ENCODE results near the gene SUGP1.

The SUGP1 gene

GRCh38 chr19:19327672-19328071 lies 7.4 kb upstream of the SUGP1 start:
- no peak overlapping the region for H3K4me3 ChIP-seq (ENCODE audit: insufficient read depth, low read depth, low read length, poor library complexity, severe bottlenecking)
- no peaks in the 10 kb centered on the region for H3K9me3 ChIP-seq (ENCODE audit: control insufficient read depth, low read length)
- H3K27ac ChIP-seq (ENCODE audit: insufficient read depth, low read length, poor library complexity, severe bottlenecking): no peak overlapping the region
- H3K4me1 ChIP-seq (ENCODE audit: control insufficient read depth, insufficient read depth, low read length, poor library complexity, severe bottlenecking): peaks cover 3% of the 10 kb centered on the region
- no peaks in the 10 kb centered on the region for H3K27me3 ChIP-seq (replicated peaks; ENCODE audit: control insufficient read depth, insufficient read depth, low read length, poor library complexity, severe bottlenecking)
- no peak for DNase-seq
- H3K36me3 ChIP-seq (ENCODE audit: control insufficient read depth, insufficient read depth, low read length): peaks cover 40% of the 10 kb centered on the region

GRCh38 chr19:19324059-19324770 lies 3.9 kb upstream of the SUGP1 start:
- Histone ChIP-seq H3K4me3 (ENCODE audit: insufficient read depth, low read depth, low read length, poor library complexity, severe bottlenecking) (no peak overlapping the region), H3K36me3 (ENCODE audit: control insufficient read depth, insufficient read depth, low read length) (peaks cover 28% of the 10 kb centered on the region), H3K9me3 (ENCODE audit: control insufficient read depth, low read length) (no peaks in the 10 kb centered on the region), H3K27ac (ENCODE audit: insufficient read depth, low read length, poor library complexity, severe bottlenecking) (no peak overlapping the region), H3K27me3 (replicated peaks; ENCODE audit: control insufficient read depth, insufficient read depth, low read length, poor library complexity, severe bottlenecking) (no peaks in the 10 kb centered on the region), H3K4me1 (ENCODE audit: control insufficient read depth, insufficient read depth, low read length, poor library complexity, severe bottlenecking) (peaks cover 21% of the 10 kb centered on the region)
- no peak for DNase-seq

- no peaks in the 10 kb centered on the region for H3K27me3 ChIP-seq (replicated peaks; ENCODE audit: control insufficient read depth, insufficient read depth, low read length, poor library complexity, severe bottlenecking)
- H3K4me1 ChIP-seq (ENCODE audit: control insufficient read depth, insufficient read depth, low read length, poor library complexity, severe bottlenecking): peaks cover 25% of the 10 kb centered on the region
- H3K27ac ChIP-seq (ENCODE audit: insufficient read depth, low read length, poor library complexity, severe bottlenecking): peak overlapping the region; percentile 93
- no peaks in the 10 kb centered on the region for H3K9me3 ChIP-seq (ENCODE audit: control insufficient read depth, low read length)
- H3K4me3 ChIP-seq (ENCODE audit: insufficient read depth, low read depth, low read length, poor library complexity, severe bottlenecking): peak overlapping the region; percentile 95
- peaks cover 24% of the 10 kb centered on the region for H3K36me3 ChIP-seq (ENCODE audit: control insufficient read depth, insufficient read depth, low read length)
- DNase-seq: no peak
These were observed 850 bp upstream of the SUGP1 start for GRCh38 chr19:19321141-19321577.

GRCh38 chr19:19319732-19320360 lies 463 bp downstream of the SUGP1 start:
- Histone ChIP-seq H3K36me3 (ENCODE audit: control insufficient read depth, insufficient read depth, low read length) (peaks cover 27% of the 10 kb centered on the region), H3K27ac (ENCODE audit: insufficient read depth, low read length, poor library complexity, severe bottlenecking) (peak overlapping the region; percentile 93), H3K27me3 (replicated peaks; ENCODE audit: control insufficient read depth, insufficient read depth, low read length, poor library complexity, severe bottlenecking) (no peaks in the 10 kb centered on the region), H3K4me1 (ENCODE audit: control insufficient read depth, insufficient read depth, low read length, poor library complexity, severe bottlenecking) (peaks cover 25% of the 10 kb centered on the region), H3K9me3 (ENCODE audit: control insufficient read depth, low read length) (no peaks in the 10 kb centered on the region), H3K4me3 (ENCODE audit: insufficient read depth, low read depth, low read length, poor library complexity, severe bottlenecking) (peak overlapping the region; percentile 95)
- no peak for DNase-seq

GRCh38 chr19:19316082-19316481 lies 4.2 kb downstream of the SUGP1 start:
- no peak for DNase-seq
- Histone ChIP-seq H3K27ac (ENCODE audit: insufficient read depth, low read length, poor library complexity, severe bottlenecking) (no peak overlapping the region), H3K27me3 (replicated peaks; ENCODE audit: control insufficient read depth, insufficient read depth, low read length, poor library complexity, severe bottlenecking) (no peaks in the 10 kb centered on the region), H3K9me3 (ENCODE audit: control insufficient read depth, low read length) (no peaks in the 10 kb centered on the region), H3K4me3 (ENCODE audit: insufficient read depth, low read depth, low read length, poor library complexity, severe bottlenecking) (no peak overlapping the region), H3K36me3 (ENCODE audit: control insufficient read depth, insufficient read depth, low read length) (peaks cover 33% of the 10 kb centered on the region), H3K4me1 (ENCODE audit: control insufficient read depth, insufficient read depth, low read length, poor library complexity, severe bottlenecking) (peaks cover 10% of the 10 kb centered on the region)

DNA sequence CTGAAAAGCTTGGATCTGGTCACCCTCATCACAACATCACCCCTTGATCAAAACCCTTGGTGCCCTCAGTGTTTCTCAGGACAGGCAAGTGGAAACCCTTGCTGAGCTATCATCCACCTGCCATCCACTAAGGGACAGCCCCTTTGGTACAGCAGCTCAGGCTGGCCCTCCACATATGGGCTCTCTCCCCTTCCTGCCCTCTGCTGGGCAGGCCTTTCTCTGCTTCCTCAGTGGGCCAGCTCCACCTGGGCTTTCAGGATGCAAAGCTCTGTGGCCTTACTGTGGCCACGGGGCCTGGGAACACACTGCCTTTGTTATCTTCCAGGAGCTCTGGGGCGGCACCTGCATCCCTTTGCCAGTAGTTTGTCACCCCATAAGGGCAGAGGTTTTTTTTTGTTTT lies 4.9 kb downstream of the SUGP1 start:
- no peak for DNase-seq
- H3K27ac ChIP-seq (ENCODE audit: insufficient read depth, low read length, poor library complexity, severe bottlenecking): no peak overlapping the region
- H3K36me3 ChIP-seq (ENCODE audit: control insufficient read depth, insufficient read depth, low read length): peaks cover 35% of the 10 kb centered on the region
- H3K4me3 ChIP-seq (ENCODE audit: insufficient read depth, low read depth, low read length, poor library complexity, severe bottlenecking): no peak overlapping the region
- no peaks in the 10 kb centered on the region for H3K27me3 ChIP-seq (replicated peaks; ENCODE audit: control insufficient read depth, insufficient read depth, low read length, poor library complexity, severe bottlenecking)
- H3K4me1 ChIP-seq (ENCODE audit: control insufficient read depth, insufficient read depth, low read length, poor library complexity, severe bottlenecking): peaks cover 10% of the 10 kb centered on the region
- H3K9me3 ChIP-seq (ENCODE audit: control insufficient read depth, low read length): no peaks in the 10 kb centered on the region

DNA sequence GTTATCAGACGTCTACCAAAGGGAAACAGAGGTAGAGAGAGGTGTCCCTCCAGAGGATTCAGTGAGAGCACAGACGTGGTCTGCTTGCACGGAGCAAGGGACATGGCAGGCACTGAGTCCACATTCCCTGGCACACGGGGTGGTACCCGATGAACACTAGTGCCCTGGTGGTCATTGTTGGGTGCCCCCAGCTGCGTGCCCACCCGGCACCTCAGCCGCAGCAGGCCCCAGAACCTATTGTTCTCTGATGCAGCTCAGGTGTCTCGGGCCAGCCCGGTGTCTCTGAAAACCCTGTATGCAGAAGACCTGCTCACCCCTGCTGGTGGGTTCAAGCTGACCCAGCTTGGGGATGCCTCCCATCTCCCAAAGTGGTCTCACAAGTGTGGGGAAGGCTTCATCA lies 11.9 kb downstream of the SUGP1 start:
- H3K36me3 ChIP-seq (ENCODE audit: control insufficient read depth, insufficient read depth, low read length): peaks cover 71% of the 10 kb centered on the region
- H3K27ac ChIP-seq (ENCODE audit: insufficient read depth, low read length, poor library complexity, severe bottlenecking): no peak overlapping the region
- H3K27me3 ChIP-seq (replicated peaks; ENCODE audit: control insufficient read depth, insufficient read depth, low read length, poor library complexity, severe bottlenecking): no peaks in the 10 kb centered on the region
- H3K4me1 ChIP-seq (ENCODE audit: control insufficient read depth, insufficient read depth, low read length, poor library complexity, severe bottlenecking): no peaks in the 10 kb centered on the region
- DNase-seq: no peak
- no peaks in the 10 kb centered on the region for H3K9me3 ChIP-seq (ENCODE audit: control insufficient read depth, low read length)
- H3K4me3 ChIP-seq (ENCODE audit: insufficient read depth, low read depth, low read length, poor library complexity, severe bottlenecking): no peak overlapping the region

GRCh38 chr19:19306191-19306590 lies 14.1 kb downstream of the SUGP1 start:
- Histone ChIP-seq H3K4me3 (ENCODE audit: insufficient read depth, low read depth, low read length, poor library complexity, severe bottlenecking) (no peak overlapping the region), H3K27me3 (replicated peaks; ENCODE audit: control insufficient read depth, insufficient read depth, low read length, poor library complexity, severe bottlenecking) (no peaks in the 10 kb centered on the region), H3K27ac (ENCODE audit: insufficient read depth, low read length, poor library complexity, severe bottlenecking) (no peak overlapping the region), H3K9me3 (ENCODE audit: control insufficient read depth, low read length) (no peaks in the 10 kb centered on the region), H3K36me3 (ENCODE audit: control insufficient read depth, insufficient read depth, low read length) (peaks cover 84% of the 10 kb centered on the region), H3K4me1 (ENCODE audit: control insufficient read depth, insufficient read depth, low read length, poor library complexity, severe bottlenecking) (no peaks in the 10 kb centered on the region)
- no peak for DNase-seq

DNA sequence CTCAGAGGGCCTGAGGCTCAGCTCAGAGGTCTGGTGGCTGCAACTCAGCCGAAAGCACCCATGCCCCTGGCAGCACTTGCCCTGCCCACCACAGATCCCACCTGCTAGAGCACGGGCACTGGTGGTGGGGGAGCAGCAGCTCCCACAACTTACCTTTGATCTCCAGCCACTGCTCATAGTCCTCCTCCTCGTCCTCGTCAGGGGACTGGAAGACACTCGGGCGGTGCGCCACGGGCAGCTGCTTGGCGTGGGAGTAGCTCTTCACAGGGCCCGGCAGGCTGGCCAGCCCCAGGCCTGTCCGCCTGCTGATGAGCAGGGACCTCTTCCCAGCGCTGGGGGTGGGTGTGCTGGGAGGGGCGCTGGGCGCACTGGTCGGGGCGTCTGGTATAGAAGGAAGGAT lies 14.6 kb downstream of the SUGP1 start:
- H3K9me3 ChIP-seq (ENCODE audit: control insufficient read depth, low read length): no peaks in the 10 kb centered on the region
- no peak for DNase-seq
- peaks cover 88% of the 10 kb centered on the region for H3K36me3 ChIP-seq (ENCODE audit: control insufficient read depth, insufficient read depth, low read length)
- no peak overlapping the region for H3K4me3 ChIP-seq (ENCODE audit: insufficient read depth, low read depth, low read length, poor library complexity, severe bottlenecking)
- no peaks in the 10 kb centered on the region for H3K27me3 ChIP-seq (replicated peaks; ENCODE audit: control insufficient read depth, insufficient read depth, low read length, poor library complexity, severe bottlenecking)
- H3K27ac ChIP-seq (ENCODE audit: insufficient read depth, low read length, poor library complexity, severe bottlenecking): no peak overlapping the region
- H3K4me1 ChIP-seq (ENCODE audit: control insufficient read depth, insufficient read depth, low read length, poor library complexity, severe bottlenecking): no peaks in the 10 kb centered on the region

DNA sequence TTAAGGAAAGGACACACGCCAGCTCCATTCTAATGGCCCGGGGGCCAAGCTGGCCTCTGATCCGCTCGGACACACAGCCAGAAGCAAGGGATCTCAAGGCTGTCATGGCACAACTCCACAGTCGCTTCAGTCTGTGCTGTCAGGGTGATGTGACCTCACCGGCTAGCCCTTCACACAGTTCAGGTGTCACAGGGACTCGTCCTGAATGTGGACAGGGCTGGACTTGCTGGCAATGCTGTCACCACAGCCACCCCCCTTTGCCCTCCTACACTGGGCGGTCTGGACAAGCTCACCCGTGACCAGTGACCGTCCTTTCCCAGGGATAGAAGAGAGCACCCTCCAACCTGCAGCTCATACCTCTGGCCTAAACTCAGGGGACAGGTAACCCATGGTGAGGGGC lies 15.2 kb downstream of the SUGP1 start:
- no peaks in the 10 kb centered on the region for H3K9me3 ChIP-seq (ENCODE audit: control insufficient read depth, low read length)
- H3K27me3 ChIP-seq (replicated peaks; ENCODE audit: control insufficient read depth, insufficient read depth, low read length, poor library complexity, severe bottlenecking): no peaks in the 10 kb centered on the region
- H3K4me1 ChIP-seq (ENCODE audit: control insufficient read depth, insufficient read depth, low read length, poor library complexity, severe bottlenecking): no peaks in the 10 kb centered on the region
- H3K36me3 ChIP-seq (ENCODE audit: control insufficient read depth, insufficient read depth, low read length): peaks cover 88% of the 10 kb centered on the region
- no peak for DNase-seq
- no peak overlapping the region for H3K27ac ChIP-seq (ENCODE audit: insufficient read depth, low read length, poor library complexity, severe bottlenecking)
- H3K4me3 ChIP-seq (ENCODE audit: insufficient read depth, low read depth, low read length, poor library complexity, severe bottlenecking): no peak overlapping the region

Data from effector memory CD4-positive, alpha-beta T cell (primary cell).